Inflammatory macrophage (primary cell): ENCODE data around the gene LPP.
A peak's percentile ranks its signal among the peaks of the same experiment; 100 is the strongest.

Experiments
- DNase-seq, 2 donors: peaks; one replicate each; pipeline ENCODE4 v3.0.0-alpha.2; 2020 to 2022

LPP gene

DNA sequence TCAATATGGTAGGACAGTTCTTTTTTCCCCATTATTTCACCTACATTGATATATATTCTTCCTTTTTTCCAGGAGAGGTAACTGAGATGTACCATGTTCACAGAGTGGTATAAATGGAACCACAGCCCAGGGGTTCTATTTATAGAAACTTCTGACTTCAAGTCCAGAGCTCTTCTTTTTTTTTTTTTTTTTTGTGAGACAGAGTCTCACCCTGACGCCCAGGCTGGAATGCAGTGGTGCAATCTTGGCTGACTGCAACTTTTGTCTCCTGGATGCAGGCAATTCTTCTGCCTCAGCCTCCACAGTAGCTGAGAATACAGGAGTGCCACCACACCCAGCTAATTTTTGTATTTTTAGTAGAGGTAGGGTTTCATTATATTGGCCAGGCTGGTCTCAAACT, 750.7 kb downstream of the LPP start:
- peak; percentile 75 to 85 for DNase-seq

DNA sequence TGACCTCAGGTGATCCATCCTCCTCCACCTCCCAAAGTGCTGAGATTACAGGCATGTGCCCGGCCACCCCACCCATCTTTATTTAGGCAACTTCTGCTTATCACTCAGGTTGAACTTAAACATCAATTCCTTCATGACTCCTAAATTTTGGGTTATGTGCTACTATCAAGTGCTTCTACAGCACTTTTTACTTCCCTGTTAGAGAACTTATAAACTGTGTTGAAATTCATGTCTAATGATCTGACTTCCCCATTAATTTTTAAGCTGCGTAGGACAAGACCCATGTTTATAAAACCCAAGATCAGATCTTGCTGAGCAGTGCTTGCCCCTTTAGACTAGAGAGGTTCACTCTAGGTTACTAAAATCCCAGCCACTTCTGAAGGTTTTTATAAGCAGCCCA, 751.6 kb downstream of the LPP start:
- DNase-seq: peak; percentile 84 to 96

DNA sequence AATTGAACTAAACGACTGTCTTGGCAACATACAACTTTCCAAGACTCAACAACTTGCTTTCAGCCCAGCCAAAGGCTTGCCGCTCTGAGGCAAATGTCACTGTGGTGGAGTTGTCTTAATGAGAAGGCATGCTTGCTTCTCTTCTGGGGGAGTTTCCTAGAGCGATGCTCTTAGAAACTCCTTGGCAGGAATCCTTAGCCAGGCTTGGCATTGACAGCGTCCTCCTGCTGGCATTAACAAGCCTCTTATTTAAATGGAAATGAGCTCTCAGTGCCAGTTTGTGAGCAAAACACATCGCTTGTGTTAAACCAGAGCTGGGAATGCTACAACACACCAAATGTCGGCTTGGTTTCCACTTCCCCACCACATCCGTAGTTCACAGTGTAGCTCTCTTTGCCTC, 752.3 kb downstream of the LPP start:
- no peak for DNase-seq

DNA sequence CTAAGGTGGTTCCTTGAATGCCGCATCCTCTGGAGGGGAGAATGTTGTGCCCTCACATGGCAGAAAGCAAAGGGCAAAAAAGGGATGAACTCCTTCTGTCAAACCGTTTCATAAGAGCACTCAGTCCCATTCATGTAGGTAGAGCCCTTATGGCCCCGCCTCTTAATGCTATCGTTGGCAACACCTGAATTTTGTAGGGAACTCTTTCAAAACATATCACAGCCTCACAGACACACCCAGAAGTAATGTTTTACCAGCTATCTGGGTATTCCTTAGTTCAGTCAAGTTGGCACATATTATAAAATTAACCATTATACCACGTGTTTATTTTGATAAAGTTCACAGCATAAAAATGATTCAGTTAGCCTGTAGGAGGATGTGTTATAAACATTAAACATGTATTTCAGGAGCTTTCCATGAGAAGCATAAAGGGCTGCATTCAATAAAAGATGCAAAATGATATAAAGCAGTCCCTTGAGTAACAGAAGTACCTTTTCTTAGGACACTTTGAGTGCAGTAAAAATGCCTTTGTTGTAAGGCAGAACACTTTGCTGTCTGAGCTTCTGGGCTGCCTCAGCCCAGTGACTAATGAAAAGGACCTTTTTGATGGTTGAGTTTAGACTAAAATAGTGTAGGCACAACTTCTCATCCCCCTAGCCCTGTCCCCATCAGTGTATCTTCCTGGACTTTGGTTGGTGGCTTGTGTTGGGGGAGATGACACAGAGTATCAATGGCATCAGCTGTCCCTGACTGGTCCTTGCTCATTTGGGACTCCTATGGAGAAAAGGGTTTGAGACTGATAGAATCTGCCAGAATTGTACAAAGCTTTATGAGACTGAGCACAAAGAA, 754.3 kb downstream of the LPP start:
- DNase-seq: no peak

DNA sequence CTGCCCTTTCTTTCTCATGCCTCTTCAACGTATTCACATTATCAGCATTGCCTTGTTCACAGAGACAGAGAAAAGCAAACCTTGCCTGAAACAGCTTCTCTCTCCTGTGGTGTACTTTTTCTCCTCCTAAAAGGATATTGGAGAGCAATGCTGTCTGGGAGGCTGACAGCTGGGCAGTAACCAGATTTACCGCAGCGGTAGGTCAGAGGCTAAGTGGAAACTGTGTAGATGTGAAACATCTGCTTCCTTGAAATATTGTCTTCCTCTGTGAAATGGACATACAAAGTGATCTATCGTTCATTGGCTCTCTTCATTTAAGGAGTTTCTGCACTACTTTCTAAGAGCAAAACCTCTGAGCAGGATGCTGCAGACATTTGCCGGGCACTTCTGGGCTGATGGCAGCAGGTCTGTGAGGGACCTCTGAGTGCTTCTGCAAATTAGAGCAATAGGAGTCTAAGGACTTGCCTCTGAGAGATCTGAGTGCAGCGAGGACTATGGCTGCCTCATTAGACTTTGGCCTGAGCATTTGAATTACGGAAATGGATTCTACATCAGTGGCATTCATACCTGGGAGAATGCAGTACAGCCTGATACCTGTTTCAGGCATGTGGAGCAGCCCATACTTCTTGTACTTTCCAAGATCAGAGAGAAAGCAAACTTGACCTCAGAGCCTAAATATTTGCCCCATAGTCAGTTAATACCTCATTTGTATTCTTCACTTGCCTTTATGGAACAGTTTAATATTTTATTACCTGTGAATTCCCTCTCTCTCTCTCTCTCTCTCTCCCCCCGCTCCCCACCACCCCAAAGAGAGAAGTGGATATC, 757.3 kb downstream of the LPP start:
- DNase-seq: no peak

DNA sequence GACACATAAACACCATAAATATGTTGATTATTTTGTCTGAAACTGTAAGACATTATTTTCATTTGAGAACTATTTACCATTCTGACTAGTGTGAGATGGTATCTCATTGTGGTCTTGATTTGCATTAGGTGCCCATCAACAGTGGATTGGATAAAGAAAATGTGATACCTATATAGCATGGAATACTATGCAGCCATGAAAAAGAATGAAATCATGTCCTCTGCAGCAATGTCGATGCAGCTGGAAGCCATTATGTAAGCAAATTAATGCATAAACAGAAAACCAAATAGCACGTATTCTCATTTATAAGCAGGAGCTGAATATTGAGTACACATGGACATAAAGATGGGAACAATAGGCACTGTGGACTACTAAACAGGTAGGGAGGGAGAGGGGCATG, 759.1 kb downstream of the LPP start:
- no peak for DNase-seq

DNA sequence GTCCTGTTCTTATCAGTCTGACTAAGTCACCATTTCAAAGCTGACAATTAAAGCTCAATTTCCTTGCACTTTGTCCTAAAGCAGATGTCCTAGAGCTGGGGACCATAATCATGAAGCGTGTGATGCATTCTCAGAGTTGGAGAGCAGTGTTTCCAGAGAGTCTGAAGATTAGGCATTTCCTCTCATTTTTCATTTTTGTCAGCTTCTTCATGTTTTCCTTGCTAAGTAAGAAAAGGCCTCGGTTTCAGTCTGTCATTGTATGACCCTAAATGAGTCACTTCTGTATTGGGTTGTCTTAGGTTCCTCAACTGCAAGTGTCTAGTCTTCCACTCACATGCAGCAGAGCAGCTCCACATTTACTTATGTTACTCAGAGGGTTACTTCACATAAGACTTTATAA, 760.6 kb downstream of the LPP start:
- peak; percentile 89 to 90 for DNase-seq

DNA sequence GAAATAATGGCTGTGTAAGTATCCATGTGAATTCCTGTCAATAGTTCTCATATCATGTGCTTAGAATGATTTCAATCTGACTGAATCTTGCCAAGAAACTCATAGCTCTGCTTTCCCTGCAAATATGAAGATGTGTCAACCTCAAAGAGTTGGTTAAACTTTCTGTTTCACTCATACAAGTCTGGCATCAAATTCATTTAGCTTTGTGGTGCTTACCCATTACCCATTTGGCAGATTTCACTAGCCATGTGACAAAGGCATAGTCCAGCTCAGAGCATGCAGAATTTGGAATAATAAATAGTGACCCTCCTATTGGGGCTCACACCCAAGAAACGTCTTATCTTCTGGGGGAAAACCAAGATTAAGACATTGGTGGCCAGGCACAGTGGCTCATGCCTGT, 761.2 kb downstream of the LPP start:
- peak; percentile 72 to 80 for DNase-seq

DNA sequence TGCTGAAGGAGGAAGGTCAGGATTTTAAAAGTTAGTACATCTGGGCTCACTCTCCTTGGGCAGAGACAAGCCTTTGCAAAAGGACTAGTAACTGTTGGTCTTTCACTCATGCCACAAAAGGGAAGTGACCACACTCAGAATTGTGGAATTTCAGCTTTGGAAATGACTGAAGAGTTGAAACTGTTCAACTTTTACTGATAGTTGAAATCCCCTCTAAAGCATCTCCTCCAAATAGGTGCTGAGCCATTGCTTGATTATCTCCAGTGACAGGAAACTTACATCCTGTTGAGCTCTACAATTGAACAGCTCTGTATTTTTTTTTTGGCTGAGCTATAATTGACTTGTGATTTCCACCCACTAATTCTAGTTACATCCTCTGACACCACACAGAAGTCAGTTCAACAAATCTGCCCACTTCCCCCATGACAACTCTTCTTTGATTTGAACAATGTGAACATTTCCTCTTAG, 763.0 kb downstream of the LPP start:
- peak; percentile 89 to 93 for DNase-seq

DNA sequence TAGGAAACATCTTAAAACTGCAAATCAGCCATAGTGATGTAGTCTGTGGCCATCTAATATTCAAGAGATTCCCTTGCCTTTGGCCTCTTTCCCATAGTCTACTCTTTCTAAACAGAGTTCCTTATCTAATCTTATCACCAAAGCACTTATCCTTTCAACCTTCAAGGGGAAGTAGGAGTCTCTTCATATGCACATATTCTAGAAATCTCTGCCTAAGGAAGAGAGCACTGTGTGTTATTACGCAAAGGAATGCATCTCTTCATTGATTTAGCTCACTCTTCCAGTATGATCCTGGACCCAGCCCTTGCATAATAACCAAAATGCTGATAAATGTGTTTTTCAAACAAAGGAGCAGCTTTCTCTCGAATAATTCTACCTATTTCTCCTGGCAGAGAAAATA, 764.1 kb downstream of the LPP start:
- DNase-seq: peak; percentile 30 to 49

DNA sequence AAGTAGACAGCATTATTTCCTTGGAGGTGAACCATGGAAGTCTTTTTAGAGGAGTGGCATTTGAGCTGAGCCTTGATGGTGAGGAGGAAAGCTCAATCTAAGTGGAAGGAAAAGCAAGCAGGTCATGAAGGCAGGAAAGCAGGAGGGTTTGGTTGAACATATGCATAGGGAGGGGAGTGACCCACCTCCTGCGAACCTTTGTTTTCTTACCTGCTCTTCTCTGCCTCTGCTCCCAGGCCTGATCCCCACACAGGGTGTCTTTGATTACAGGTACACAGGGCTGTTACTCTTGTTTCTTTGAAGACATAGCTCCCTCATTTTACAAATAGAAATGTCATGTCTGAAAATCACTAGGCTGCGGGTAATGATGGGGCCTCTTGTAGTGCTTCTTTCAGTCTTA, 769.7 kb downstream of the LPP start:
- no peak for DNase-seq

DNA sequence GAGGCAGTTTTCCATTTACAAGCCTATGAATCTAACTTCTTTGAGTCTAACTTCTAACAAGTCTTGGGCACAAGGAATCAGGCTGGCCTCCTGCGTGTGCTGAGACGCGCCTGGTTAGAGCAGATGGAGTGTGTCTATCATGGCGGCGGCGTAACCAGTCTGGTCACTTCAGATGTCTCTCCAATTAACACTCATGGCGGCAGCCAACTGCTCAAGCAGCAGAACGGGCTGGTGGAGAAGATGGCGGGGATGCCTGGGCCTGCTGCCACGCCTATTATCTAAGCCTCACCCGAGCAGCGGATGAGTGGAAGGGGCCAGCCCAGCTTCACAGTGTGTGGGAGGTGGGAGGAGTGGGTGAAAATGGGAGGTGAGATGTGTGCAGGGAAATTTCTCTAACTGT, 771.4 kb downstream of the LPP start:
- no peak for DNase-seq

DNA sequence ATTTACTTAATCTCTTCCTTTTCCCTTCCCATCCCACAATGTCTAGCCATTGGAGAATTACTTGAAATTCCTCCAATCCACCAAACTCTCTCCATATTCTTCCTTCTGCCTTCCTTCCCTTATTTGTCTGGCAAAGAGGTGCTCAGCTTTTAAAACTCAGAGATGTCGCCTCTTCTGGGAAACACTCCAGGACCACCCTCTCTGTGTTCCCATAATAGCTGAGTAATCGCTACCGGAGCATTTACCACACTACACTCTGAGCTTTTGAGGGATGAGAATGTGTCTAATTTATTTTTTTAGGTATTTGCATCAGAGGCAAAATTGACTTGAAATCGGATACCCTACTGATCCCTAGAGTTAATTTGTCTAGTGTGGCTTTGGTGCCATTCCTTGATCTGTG, 772.2 kb downstream of the LPP start:
- no peak for DNase-seq

DNA sequence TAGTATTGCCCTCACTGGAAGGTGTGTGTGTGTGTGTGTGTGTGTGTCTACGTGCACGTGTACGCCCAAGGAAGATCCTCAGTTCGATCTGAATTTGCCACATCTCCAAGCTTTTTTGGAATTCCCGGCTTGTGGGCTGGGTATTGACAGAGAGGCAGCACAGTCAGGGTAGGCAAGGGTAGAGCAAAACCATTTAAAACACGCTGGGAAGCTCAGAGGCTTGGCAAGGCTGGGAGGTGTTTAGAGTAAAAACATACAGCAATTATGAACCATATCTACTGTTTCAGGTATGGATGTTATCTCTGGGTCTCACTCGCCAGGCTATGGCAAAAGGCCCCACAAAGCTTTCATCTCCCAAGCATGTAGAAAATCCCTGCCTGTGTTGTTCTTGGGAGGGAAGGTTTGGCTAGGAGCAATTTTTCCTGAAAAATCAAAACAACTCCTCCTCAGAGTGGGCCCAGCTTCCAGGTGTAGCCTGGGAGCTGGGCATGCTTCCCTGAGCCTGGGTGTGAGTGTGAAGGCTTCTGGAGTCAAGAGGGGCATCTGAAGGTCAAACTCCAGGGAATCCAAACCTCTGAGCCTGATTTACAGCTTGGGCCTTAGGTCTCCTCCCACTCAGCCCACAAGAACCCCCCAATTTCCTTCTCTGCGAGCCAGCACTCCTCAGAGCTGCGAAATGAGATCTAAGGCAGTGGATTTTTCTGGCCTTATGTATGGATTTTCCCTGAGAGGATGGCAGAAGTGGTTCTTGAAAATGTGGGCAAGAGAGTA, 773.0 kb downstream of the LPP start:
- no peak for DNase-seq

DNA sequence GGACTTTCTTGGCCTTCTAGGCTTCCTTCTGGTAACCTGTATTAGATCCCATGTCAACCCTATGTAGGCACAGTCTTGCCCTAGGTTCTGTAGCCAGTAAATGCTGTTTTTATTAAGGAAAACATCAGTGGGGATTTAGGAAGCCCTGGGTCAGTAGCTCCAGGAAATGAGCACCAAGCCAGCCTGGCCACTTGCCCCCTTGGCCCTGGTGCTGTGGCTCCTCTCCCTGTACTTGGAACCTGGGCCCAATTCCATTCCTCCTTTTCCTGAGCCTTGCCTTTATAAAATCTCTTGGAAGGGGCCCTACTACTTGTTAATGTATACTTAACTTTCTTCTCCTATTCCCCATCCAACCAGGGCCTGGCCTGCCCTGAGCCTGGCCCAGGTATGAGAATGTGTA, 774.0 kb downstream of the LPP start:
- no peak for DNase-seq

DNA sequence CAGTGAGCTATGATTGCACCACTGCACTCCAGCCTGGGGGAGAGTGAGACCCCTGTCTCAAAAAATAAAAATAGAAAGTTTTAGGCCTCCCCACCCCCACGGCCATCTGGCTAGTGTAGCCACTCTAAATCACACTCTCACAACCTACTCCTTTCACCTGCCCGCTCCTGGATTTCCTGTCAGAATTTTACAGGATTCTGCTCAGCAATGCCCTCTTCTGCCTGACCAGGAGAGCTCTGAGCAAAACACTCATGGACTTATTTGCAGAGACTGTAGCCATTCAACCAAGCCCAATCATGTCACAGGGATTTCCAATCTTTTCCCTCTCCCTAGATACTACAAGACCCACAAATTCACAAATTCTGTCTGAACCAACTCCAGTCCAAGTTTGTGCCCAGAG, 775.2 kb downstream of the LPP start:
- no peak for DNase-seq

DNA sequence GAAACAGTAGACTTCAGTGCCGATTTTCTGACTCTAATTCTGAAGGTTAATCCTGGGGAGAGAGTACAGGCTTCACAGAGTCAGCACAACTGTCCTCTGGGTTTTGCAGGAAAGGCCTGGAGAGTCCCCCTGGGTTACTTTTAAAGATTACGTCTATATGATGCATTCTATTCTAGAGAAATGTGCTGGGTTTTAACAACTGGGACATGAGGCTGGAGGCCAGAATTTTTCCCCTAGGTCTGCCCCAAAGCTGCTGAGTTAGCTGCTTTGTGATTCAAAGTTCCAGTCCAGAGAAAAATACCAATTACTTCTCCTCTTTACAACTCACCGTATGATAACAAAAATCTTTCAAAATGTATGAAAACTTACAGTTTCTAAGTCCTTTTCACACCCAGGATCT, 777.1 kb downstream of the LPP start:
- DNase-seq: no peak

DNA sequence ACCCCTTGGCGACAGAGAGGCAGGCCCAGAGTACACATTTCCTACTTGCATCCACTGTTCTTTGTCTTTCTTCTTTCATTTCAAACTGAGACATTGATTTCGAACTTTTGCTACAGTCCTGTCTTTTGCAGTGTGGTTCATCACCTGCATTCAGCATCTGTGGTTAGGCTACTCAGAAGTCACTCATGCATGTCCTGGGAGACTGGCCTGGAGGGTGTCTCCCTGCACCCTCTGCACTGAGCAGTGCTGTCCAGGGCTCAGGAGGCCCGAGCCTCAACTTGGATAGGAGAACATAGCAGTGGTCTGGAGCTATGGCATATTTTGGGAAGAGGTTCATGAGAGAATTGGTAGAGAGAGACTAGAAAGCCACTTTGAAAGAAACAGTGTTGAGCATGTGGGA, 777.6 kb downstream of the LPP start:
- no peak for DNase-seq

DNA sequence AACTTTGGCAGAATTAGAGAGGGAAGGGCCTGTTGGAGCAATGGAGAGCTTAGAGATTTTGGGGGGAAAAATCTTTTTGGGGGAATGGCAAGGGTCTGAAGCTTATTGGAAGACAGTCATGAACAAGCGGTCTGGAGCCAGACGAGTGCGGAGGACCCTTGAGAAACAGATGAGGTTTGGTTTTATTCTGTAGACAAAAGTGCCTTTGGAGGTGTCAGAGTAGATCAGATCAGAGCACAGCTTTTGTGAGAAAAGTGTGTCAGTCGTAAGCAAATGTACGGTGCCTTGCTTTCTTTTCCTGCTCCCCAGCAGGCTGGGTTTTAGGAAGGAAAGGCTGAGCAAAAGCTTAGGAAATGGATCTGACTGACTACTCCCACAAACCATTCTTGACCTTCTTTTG, 781.0 kb downstream of the LPP start:
- no peak for DNase-seq

DNA sequence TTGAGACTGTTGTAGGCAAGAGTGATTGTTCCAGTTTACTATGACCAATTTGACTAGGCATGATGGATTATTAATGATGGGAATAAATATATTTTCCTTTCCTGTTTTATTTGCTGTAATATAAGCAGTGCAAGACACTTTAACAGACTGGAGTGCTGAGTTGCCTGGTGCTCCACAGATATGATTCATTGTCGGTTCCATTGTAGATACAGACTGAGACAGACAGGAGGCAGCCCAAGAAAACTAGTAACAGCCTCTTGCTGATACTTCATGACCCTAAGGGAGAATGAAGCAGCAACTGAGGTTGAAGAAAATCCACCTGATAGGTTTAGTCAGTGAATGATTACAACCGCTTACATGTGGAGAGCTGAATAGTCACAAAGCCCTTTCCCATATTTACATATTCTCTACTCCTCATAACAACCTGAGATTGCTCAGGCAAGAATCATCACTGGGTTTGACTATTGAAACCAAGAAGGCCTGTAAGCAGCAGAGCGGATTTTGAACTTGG, 782.7 kb downstream of the LPP start:
- DNase-seq: no peak

DNA sequence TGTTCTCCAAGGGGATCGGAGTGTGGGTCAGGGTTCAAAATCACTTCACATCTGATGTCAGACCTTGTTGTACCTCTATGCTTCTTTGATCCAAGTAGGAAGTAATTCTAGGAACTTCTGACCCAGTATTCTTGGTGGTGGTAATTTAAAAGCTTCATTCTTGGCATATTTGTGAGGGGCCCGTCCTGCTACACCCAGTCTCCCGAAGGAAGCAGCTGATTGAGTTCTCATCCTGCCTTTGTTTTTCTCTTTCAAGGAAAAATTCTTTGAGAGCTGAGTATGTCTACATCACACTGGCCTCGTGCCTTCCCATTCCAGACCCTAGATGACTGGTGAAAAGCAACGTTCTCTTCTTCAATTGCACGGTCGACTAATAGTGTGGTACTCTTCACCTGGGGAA, 783.4 kb downstream of the LPP start:
- no peak for DNase-seq

DNA sequence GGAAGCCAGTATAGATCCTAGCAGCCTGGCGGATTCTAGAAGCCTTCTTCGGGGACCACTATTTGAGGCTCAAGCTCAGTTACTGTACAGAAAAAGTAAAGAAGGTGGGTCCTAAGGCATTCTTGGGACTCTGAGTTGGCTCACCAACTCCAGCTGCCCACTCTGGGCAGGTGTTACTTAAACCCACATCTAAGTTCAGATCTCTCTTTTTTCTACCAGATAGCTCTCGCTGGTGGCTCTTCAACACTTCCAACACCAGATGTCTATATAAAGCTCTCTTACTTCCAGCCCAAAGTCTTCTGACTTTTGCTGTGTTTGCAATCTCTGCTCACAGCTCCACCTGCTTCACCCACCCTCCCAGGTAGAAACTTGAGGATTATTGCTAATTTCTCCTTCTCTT, 785.0 kb downstream of the LPP start:
- DNase-seq: peak in 1 of 2 donors; percentile 1
